ENCODE data around the gene SLC6A8.
A peak's percentile ranks its signal among the peaks of the same experiment; 100 is the strongest.

SLC6A8 gene

DNA sequence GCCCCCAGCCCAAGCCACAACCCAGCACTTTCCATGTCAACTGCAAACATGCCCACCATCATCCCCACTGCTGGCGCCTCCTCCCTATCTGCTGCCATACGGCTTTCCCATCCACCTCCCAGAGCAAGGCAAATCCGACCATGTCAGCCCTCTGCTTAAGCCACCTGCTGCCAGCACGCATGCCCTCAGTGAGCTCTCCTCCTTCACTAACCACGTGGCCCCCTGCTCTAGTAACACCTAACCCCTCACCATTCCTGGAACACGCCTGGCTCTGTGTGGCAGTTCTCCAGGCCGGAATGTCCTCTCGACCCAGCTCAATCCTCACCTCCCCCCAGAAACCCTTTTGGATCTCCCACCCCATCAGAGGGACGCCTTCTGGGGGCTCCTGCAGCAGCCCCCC lies 19.1 kb downstream of the SLC6A8 start:
- DNase-seq (ENCODE audit: low read depth in 1 of 2, low spot score in 1 of 2) = no peak

DNA sequence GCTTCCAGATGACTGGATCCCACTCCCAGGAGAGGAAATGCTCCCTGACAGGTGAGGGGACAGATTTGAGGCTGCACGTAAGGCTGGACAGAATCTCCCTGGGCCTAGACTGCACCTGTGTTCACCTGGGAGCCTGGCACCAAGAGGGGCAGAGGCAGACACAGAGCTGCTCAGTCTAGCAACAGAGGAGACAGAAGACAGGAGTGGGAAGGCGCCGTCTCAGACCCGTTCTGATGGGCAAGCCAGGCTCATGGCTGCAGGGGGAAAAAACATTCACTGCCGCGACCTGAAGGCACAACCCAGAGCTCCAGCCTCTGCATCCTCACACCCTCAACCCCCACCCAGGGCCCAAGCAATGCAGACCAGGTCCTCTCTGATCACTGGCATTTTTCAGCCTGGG lies 19.7 kb downstream of the SLC6A8 start:
- DNase-seq (ENCODE audit: low read depth in 1 of 2, low spot score in 1 of 2) = no peak

DNA sequence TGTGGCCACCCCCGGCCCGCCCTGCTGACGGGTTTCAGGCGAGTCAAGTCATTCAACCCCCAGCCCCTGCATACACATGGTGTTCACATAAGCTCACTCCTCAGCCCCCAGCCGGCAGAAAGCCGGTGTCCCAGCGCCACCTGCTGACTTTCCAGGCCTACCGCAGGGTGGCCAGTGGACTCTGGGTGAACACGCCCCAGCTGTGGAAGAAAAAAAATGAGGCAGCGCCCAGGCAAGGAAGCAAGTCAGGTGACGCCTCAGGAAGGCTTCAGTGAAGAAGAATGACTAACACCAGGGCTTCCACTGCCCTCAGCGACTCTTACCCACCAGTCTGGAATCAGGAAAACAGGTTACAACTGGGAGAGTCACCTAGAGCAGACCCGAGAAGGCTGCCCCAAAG lies 20.7 kb downstream of the SLC6A8 start:
- no peak for DNase-seq (ENCODE audit: low read depth in 1 of 2, low spot score in 1 of 2)

DNA sequence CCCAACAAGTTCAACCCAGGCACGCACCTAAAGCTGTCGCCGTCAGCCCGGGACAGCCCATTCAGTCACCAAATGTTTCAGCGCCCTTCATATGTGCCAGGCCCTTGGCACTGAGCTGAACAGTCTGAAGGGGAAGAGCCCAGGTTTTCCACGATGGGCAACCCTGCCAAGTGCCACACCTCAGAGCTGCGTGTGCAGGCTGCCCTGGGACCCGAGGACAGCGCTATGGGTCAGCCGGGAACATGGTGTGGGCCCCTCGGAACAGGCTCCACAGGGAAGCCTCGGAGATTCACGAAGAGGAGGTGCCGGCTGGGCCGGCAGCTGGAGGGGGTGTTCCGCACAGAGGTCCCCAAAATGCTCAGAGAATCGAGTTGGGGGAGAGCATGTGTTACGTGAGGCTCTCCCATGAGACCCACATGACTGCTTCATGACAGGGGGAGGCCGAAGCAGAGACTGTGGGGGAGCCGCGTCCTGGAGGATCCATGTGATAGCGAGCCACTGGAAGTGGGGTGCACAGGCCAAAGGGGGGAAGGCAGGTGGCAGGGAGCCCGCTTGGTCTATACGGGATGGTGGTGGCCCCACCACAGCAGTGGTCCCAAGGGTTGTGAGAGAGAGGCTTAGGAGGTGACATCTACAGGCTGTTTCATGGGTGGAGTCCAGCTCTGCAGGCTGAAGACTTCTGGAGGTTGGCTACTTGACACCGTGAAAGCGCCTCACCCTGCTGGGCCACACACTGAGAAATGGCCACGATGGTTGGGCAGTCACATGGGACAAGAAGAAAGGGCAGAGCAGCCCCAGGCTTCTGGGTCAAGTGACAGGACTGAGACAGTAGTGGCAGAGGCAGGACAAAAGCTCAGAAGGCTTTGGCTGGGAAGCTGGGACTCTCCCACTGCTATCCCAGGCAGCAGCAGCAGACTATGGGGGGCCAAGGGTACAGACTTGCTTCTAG lies 22.3 kb downstream of the SLC6A8 start:
- no peak for DNase-seq (ENCODE audit: low read depth in 1 of 2, low spot score in 1 of 2)

DNA sequence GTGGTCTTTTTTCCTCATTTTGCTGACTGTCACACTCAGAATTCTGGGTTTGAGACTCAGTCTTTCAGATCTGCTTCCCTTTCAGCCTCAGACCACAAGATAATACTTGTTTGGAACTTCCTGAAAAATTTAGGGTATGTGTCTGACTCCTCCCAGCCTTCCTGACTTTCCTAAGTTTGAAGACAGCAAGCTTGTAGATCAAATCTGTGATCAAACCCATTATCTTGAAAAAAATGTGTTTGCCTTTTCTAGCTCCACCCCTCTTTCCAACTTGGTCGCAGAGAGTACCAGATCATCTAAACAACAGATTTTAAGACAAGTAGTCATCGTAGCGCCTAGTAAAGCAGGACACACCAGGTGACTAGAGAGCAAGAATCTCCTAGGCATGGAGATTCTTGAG lies 26.5 kb downstream of the SLC6A8 start:
- no peak for DNase-seq (ENCODE audit: low read depth in 1 of 2, low spot score in 1 of 2)

DNA sequence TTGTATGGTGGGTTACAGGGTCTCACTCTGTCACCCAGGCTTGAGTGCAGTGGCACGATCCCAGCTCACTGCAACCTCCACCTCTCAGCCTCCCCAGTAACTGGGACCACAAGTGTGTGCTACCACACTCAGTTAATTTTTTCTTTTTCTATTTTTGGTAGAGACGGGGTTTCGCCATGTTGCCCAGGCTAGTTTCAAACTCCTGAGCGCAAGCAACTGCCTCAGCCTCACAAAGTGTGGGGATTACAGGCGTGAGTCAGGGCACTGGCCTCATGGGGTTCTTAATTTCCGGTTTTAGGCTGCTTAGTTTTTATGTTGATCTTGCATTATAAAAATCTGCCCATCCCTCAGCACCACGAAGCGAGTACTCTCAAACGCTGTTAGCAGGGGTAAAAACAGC lies 29.7 kb downstream of the SLC6A8 start:
- DNase-seq (ENCODE audit: low read depth in 1 of 2, low spot score in 1 of 2) = no peak

DNA sequence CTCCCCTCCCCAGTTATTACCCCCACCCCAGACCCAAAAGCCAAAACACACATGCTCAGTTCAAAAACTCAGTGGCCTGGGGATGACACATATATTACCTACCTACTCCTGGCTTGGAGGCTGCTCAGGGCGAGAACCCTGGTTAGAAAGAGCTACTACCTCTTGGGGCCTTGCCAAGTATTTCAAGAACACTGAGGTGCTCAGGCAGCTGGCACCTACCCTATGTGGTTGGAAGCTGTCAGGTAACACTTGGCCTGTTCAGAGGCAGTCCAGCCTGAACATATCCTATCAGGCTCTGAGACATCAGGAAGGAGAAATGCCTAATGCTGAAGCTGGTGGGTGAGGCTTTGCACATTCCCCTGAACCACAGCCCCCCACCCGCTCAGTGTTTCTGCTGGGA lies 31.5 kb downstream of the SLC6A8 start:
- DNase-seq (ENCODE audit: low read depth in 1 of 2, low spot score in 1 of 2) = no peak

DNA sequence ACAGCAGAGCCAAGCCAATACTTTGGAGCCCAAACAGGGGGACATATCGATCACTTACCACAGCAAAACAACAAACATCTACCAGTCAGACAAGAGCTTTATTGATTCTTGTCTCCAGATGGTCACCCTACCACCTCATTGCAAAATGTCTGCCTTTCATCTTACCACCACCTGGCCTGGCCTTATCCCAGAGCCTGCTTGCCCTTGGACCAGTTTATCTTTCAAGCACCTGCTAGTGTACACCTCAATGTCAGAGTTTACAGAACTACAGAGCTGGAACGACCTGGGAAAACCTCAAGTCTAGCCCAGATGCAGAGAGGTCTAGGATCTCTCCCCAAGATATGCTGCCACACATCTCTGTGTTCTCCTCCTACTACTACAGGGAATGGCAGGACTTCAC lies 32.0 kb downstream of the SLC6A8 start:
- no peak for DNase-seq (ENCODE audit: low read depth in 1 of 2, low spot score in 1 of 2)

DNA sequence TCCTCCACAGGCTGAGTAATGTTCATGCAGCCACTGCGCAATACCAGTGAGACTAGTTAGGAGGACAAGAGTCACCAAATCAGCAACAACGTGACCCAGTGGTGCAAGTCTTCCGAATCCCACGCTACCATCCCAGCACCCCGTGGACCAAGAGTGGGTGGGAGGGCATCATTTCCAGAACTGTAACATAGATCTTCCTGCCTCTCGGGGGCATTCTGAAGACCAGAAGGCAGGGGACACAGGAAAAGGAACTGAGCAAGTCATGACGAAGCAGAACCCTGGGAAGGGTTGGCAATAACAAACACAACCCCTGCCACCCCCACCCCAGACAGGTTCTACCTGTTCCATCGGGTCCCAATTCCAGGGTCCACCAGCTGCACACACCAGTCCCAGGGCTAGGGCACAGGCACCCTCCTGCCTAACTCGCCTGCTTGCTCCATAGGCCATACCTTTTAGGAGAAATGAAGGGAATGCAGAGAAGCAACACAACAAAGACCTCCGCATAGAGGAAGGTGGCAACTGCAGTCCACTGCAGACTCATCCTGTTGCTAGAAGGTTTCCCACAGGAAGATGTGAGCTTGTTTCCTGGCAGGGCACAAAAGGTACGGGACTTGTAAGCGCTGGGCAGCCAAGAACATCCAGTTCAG lies 35.1 kb downstream of the SLC6A8 start:
- no peak for DNase-seq (ENCODE audit: low read depth in 1 of 2, low spot score in 1 of 2)

DNA sequence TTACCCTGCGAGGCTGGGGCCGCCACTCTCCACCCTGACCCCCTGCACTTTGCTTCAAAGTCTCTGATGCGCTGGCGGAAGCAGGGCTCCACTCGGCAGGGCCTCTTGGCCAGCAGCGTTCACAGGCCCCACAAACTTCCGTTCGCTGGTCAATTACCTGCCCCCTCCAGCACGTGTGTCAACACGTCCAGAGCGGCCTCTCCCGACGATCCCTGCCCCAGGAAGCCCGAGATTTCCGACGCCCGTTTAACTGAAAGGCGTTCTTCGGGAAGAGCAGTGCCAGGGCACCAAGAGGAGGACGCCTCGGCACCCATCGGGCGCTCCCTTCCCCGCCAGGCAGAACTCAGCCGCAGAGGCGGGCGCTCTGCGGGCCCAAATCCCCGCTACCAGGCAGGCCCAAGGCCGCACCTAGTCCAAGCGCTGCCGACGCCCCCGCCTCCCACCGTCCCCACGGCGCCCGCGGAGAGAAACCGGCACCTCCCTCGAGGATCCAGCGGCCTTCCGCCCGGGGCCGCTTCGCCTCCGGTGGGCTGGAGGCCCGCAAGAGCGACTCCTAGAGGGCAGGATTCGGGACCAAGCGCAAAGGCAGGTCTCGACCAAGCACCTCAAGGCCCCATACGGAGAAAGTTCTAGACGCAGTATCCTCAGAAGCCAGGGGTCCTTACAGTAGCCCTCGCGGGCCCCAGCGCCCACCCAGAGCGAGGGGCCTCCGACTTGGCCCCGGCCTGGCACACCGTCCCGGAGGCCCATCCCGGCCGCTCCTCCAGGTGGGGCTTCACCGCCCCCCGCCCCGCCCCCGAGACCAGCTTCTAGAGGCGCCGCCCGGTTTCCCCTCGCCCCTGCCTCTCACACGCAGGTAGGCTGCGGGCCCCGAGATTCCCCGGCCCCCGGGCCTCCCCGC lies 35.9 kb downstream of the SLC6A8 start:
- peak; percentile 21 to 54 for DNase-seq (ENCODE audit: low read depth in 1 of 2, low spot score in 1 of 2)

DNA sequence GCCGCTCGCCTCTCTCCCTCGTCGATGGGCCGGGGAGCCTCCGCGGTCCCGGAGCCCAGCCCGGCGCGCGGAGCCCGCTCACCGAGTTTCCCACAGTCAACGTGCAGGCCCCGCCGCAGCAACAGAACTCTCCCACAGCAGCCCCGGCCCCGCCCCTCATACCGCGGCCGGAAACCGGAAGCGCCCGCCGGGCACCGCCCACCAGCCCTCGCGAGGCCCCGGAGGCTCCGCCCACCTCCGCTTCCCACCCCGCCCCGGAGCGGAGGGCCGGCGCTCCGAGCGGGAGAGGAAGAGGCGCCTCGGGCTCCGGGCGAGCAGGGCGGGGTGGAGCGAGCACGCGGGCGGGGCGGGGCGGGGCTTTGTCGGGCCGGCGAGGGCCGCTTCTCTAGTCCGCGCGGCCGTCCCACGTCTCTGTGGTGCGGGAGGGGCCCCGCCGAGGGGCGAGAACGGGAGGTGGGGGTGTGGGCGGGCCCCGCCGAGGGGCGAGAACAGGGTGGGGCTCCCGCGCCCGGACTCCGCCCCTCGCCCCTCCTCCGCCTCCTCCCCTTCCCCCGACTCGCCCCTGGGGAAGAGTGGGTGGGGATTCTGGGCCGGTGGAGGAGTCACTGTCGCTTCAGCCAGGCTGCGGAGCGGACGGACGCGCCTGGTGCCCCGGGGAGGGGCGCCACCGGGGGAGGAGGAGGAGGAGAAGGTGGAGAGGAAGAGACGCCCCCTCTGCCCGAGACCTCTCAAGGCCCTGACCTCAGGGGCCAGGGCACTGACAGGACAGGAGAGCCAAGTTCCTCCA lies 36.7 kb downstream of the SLC6A8 start, which contains the start of the genes ABCD1 and BCAP31:
Gene ABCD1 (plus strand): TSS at position 605 of the 787 bp plus-strand sequence. CDS start 411 bp downstream, outside the sequence.
Gene BCAP31 (minus strand): TSS at position 136 of the 787 bp plus-strand sequence. CDS start 1,143 bp downstream, outside the sequence.
- peak; percentile 79 to 81 for DNase-seq (ENCODE audit: low read depth in 1 of 2, low spot score in 1 of 2)

DNA sequence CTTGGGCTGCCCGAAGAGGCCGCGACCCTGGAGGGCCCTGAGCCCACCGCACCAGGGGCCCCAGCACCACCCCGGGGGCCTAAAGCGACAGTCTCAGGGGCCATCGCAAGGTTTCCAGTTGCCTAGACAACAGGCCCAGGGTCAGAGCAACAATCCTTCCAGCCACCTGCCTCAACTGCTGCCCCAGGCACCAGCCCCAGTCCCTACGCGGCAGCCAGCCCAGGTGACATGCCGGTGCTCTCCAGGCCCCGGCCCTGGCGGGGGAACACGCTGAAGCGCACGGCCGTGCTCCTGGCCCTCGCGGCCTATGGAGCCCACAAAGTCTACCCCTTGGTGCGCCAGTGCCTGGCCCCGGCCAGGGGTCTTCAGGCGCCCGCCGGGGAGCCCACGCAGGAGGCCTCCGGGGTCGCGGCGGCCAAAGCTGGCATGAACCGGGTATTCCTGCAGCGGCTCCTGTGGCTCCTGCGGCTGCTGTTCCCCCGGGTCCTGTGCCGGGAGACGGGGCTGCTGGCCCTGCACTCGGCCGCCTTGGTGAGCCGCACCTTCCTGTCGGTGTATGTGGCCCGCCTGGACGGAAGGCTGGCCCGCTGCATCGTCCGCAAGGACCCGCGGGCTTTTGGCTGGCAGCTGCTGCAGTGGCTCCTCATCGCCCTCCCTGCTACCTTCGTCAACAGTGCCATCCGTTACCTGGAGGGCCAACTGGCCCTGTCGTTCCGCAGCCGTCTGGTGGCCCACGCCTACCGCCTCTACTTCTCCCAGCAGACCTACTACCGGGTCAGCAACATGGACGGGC lies 37.5 kb downstream of the SLC6A8 start:
- no peak for DNase-seq (ENCODE audit: low read depth in 1 of 2, low spot score in 1 of 2)

DNA sequence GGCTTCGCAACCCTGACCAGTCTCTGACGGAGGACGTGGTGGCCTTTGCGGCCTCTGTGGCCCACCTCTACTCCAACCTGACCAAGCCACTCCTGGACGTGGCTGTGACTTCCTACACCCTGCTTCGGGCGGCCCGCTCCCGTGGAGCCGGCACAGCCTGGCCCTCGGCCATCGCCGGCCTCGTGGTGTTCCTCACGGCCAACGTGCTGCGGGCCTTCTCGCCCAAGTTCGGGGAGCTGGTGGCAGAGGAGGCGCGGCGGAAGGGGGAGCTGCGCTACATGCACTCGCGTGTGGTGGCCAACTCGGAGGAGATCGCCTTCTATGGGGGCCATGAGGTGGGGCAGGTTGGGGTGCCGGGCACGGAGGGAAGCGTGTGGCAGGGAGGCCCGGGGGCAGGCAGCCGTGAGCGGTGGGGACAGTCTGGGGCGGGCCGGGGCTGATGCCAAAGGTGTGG lies 38.1 kb downstream of the SLC6A8 start:
- no peak for DNase-seq (ENCODE audit: low read depth in 1 of 2, low spot score in 1 of 2)

DNA sequence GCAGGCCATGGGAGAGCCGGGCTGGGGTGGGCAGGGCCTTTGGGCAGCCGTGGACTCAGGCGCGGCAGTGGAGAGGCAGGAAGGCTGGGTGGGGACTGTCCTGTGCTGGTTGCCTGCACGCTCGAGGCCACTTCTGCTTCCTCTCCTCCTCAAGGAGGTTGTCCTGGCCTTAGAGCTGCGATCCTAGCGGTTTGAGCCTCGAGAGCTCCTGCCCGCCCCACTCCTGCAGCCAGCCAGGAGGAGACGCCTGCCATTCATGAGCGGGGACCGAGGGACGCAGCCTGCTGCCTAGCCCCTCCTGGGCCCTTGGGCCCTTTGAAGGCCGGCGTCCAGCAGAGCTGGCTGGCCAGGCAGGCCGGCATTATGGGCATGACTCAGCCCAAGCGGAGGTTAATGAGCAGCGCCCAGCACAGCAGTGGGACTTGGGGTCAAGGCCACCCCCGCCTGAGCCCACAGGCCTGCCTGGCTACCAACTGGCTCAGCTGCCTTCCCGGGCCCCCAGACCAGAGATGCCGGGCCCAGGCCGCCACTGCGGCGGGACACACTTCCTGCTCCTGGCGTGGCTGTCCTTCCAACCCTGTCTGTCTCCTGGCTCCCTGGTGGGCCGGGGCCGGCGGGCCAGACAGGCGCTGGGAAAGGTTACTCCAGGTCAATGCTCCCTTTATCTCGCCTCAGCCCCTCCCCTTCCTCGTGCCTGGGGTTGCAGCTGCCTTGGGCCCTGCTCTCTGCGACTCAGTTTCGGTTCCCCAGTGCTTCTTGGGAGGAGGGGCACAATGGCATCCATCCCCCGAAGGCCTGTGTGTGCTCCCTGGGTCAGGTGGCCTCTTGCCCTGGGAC lies 38.8 kb downstream of the SLC6A8 start:
- no peak for DNase-seq (ENCODE audit: low read depth in 1 of 2, low spot score in 1 of 2)

DNA sequence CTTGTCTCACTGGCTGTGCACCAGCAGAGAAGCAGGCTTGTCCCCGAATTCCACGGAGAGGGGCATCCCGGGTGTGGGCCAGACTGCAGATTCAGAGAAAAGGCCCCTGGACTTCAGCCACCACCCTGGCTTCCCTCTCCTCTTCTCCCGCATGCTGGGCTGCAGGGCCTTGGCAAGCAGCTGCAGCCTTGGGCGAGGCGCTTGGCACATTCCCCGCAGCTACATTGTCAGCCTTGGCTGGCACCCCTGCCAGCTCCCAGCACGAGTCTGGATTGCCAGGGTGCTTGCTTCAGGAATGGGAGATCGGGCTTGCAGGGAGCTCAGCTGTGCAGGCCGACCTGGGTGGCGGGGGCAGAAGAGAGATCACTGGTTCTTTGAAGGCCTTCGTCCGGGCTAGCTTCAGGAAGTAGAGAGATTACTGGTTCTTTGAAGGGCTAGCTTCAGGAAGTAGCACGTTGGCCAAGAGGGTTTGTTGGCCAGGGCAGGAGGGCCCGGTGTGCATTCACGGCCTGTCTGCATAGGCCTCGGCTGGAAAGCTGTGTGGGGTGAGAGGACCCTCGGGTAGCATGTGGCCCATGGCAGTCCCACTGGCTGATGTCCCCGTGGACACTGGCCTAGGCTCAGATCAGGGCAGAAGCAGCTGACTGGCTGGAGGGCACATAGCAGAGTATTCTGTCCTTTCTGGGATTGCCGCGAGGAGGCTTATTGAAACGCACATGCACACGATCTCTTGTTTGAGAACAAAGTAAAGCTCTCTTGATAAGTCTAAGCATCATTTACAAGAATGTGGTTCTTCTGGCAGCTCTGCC lies 39.6 kb downstream of the SLC6A8 start:
- DNase-seq (ENCODE audit: low read depth in 1 of 2, low spot score in 1 of 2) = no peak

DNA sequence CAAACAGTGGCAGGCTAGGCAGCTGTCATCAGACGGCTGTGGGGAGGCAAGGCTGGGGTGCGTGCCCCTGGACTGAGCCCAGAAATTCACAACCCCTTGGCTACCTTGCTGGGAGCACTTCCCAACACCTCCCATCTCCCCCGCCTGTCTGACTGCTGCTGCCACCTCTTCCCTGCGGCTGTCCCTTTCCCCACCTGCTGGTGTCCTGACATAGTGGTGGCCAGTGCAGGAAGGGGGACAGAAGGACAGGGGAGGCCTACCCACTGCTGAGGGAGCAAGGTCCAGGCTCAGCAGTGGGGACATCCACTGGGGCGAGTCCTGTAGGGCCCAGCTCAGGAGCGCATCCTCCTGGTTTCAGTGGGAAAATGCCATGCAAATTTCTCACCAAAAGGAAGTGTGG lies 40.4 kb downstream of the SLC6A8 start:
- no peak for DNase-seq (ENCODE audit: low read depth in 1 of 2, low spot score in 1 of 2)

DNA sequence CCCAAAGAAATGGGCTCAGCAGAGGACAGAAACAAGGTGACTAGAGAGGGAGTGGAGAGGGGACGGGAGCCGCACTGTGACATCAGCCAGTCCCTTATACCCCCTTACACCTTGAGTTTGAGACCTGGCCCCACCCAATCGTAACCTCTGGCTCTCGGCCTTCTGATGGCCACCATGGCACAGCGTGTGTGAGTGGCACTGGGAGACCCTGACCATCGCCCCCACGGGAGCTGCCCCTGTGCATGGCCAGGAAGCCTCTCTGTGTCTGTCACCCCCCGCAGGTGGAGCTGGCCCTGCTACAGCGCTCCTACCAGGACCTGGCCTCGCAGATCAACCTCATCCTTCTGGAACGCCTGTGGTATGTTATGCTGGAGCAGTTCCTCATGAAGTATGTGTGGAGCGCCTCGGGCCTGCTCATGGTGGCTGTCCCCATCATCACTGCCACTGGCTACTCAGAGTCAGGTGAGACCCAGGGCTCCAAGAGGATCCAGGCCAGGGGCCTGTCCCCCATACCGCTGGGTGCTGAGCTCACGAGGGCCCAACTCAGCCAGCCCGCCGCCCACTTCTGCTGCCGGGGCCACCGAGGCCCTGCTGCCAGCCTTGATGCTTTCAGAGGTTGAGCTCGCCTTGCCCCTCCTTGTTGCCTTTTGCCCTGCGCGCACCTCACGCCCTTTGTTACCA lies 41.4 kb downstream of the SLC6A8 start:
- no peak for DNase-seq (ENCODE audit: low read depth in 1 of 2, low spot score in 1 of 2)

All from stimulated activated CD4-positive, alpha-beta T cell treated with anti-CD3 and anti-CD28 coated beads, Interleukin-15, amount 100 ng/mL, for 1 hour (primary cell).